Effector memory CD4-positive, alpha-beta T cell (primary cell): ENCODE data around the gene NOP53.
"Not testable (repeated sequence)": the region's sequence is repeated elsewhere in the genome, so short reads cannot be mapped to it uniquely, and the experiment has no call there.

Experiments used
- DNase-seq, 3 donors: peaks; one replicate each; pipeline ENCODE4 v3.0.0-alpha.2; 2020
- H3K27ac ChIP-seq: 2 replicates; pipeline ENCODE4 v1.7.0; 2013; ENCODE audit warnings: mild to moderate bottlenecking, low read length, moderate library complexity; ENCODE audit not compliant: insufficient read depth, poor library complexity, severe bottlenecking
- H3K27me3 ChIP-seq: replicated peaks from 2 replicates; pipeline ENCODE4 v1.7.0; 2013; ENCODE audit warnings: mild to moderate bottlenecking, low read length; ENCODE audit not compliant: insufficient read depth, control insufficient read depth, poor library complexity, severe bottlenecking
- H3K36me3 ChIP-seq: 2 replicates; pipeline ENCODE4 v1.7.0; 2013; ENCODE audit warnings: mild to moderate bottlenecking, low read length, moderate library complexity; ENCODE audit not compliant: control insufficient read depth, insufficient read depth
- H3K4me1 ChIP-seq: 2 replicates; pipeline ENCODE4 v1.7.0; 2013; ENCODE audit warnings: low read length, mild to moderate bottlenecking; ENCODE audit not compliant: control insufficient read depth, insufficient read depth, poor library complexity, severe bottlenecking
- H3K4me3 ChIP-seq: 2 replicates; pipeline ENCODE4 v1.7.0; 2013; ENCODE audit warnings: low read length, low read depth, mild to moderate bottlenecking; ENCODE audit not compliant: insufficient read depth, poor library complexity, severe bottlenecking
- H3K9me3 ChIP-seq: 2 replicates; pipeline ENCODE4 v1.7.0; 2013; ENCODE audit warnings: mild to moderate bottlenecking, low read length, moderate library complexity; ENCODE audit not compliant: control insufficient read depth

NOP53 gene

DNA sequence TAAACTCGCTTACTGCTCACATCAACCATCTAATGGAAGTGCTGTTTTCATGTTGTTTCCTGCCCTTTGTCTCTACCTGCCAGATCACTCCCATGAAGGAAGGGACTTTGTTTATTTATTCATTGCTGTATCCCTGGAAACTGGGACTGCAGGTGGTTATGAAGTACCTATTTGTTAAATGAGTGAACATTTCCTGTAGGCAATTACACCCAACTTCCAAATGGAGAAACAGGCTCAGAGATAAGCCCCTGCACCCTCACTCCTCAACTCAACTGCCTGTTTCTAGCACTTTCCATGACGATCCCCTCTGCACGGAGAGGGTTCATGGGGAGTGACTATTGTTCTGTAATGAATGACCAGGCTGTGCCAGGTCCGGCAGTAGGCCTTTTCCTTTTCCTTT lies 31.2 kb downstream of the NOP53 start:
- no peak overlapping the region for H3K4me3 ChIP-seq
- peaks cover 8% of the 10 kb centered on the region for H3K36me3 ChIP-seq
- no peak for DNase-seq
- H3K9me3 ChIP-seq = no peaks in the 10 kb centered on the region
- H3K27ac ChIP-seq = no peak overlapping the region
- no peaks in the 10 kb centered on the region for H3K27me3 ChIP-seq
- peaks cover 9% of the 10 kb centered on the region for H3K4me1 ChIP-seq

DNA sequence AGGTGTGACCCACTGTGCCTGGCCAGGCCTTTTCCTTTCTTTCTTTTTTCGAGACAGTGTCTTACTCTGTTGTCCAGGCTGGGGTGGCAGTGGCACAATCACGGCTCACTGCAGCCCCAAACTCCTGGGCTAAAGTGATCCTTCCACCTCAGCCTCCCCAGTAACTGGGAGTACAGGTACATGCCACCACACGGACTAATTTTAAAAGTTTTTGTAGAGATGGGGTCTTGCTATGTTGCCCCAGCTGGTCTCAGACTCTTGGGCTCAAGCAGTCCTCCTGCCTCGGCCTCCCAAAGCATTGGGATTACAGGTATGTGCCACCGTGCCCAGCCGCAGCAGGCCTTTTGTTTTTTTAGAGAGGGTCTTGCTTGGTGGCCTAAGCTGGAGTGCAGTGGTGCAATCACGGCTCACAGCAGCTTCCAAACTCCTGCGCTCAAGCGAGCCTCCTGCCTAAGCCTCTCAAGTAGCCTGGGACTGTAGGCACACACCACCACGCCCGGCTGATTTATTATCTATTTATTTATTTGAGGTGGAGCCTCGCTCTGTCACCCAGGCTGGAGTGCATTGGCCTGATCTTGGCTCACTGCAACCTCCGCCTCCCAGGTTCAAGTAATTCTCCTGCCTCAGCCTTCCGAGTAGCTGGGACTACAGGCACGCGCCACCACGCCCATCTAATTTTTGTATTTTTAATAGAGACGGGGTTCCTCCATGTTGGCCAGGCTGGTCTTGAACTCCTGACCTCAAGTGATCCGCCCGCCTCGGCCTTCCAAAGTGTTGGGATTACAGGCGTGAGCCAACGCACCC lies 32.1 kb downstream of the NOP53 start:
- H3K4me3 ChIP-seq = peak overlapping the region; percentile 91
- H3K4me1 ChIP-seq, H3K9me3 ChIP-seq, H3K27ac ChIP-seq, H3K27me3 ChIP-seq, H3K36me3 ChIP-seq, DNase-seq: not testable (repeated sequence)

DNA sequence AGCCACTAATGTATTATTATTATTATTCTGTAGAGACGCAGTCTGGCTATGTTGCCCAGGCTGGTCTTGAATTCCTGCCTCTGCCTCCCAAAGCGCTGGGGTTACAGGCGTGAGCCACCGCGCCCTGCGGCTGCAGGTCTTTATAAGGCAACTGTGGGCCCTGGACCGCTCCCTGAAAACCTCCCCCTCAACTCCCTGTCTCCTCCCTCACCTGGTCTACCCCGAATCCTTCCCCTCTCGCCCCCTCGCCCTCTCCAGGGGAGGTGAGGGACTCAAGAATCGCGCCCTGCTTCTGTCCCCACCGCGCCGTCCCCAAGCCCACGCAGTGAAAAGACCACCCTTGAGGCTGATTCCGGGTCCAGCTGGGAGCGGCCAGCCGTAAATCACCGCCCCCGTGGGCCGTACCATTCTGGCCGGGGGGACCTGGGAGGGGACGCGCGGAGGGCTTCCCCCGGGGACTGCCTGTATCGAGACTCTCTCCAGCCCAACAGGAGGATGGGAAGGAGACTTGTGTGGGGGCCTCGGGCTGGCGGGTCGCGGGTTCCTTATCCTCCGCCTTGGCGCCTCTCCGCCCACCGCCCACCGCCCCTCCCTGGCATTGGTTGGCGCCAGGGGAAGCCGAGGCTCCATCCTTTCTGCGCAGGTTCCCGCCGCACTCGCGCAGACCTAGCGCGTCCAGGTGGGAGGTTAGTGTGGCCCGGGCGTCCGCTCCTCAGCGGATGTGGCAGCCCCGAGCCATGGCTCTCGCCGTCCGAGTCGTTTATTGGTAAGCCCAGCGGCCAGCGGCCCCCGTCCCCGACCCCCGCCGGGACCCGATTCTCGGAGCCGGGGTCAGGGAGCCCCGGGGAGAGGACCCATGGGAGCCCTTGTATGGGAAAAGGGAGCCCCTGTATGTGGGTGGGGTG lies 33.0 kb downstream of the NOP53 start, which contains the start of gene SELENOW:
Gene SELENOW, plus strand, starts transcription at position 655 of the 905 bp plus-strand sequence. Its CDS starts 83 bp downstream, at position 738.
- Histone ChIP-seq H3K4me1 (peaks cover 9% of the 10 kb centered on the region), H3K27ac (peak within 1 kb of the TSS; percentile 90), H3K9me3 (no peaks in the 10 kb centered on the region), H3K4me3 (peak within 1 kb of the TSS; percentile 91), H3K27me3 (no peaks in the 10 kb centered on the region), H3K36me3 (peaks cover 8% of the 10 kb centered on the region)
- peak; percentile 53 to 63 (median 62) for DNase-seq

- Histone ChIP-seq H3K4me3 (peak overlapping the region; percentile 91), H3K27ac (peak overlapping the region; percentile 90), H3K4me1 (peaks cover 9% of the 10 kb centered on the region), H3K9me3 (no peaks in the 10 kb centered on the region), H3K36me3 (peaks cover 14% of the 10 kb centered on the region), H3K27me3 (no peaks in the 10 kb centered on the region)
- DNase-seq = no peak
Measured at GRCh38 chr19:47778954-47779351, 33.6 kb downstream of the NOP53 start.

GRCh38 chr19:47779524-47780214 lies 34.3 kb downstream of the NOP53 start:
- no peaks in the 10 kb centered on the region for H3K27me3 ChIP-seq
- H3K4me3 ChIP-seq = peak overlapping the region; percentile 91
- H3K9me3 ChIP-seq = no peaks in the 10 kb centered on the region
- peaks cover 21% of the 10 kb centered on the region for H3K36me3 ChIP-seq
- no peak for DNase-seq
- H3K27ac ChIP-seq = peak overlapping the region; percentile 90
- peaks cover 9% of the 10 kb centered on the region for H3K4me1 ChIP-seq

DNA sequence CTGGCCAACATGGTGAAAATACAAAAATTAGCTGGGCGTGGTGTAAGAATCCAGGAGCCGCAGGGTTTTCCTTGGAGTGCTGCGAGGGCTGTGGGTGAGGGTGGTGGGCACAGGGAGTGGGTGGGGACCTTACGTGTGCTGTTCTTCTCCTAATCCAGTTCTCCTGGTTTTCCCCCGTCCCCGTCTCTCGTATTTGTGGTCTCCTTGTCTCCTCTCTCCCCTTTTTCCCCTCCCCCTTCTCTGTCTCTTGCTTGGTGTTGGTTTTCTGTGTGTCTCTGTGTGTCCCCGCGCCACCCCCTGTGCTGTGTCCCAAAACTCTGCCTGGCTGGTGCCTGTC lies 34.8 kb downstream of the NOP53 start:
- Histone ChIP-seq H3K4me3 (no peak overlapping the region), H3K36me3 (peaks cover 22% of the 10 kb centered on the region), H3K9me3 (no peaks in the 10 kb centered on the region), H3K27ac (no peak overlapping the region), H3K4me1 (peaks cover 9% of the 10 kb centered on the region), H3K27me3 (no peaks in the 10 kb centered on the region)
- no peak for DNase-seq

GRCh38 chr19:47781590-47782262 lies 36.4 kb downstream of the NOP53 start:
- H3K36me3 ChIP-seq = peaks cover 22% of the 10 kb centered on the region
- H3K4me3 ChIP-seq = no peak overlapping the region
- H3K9me3 ChIP-seq = no peaks in the 10 kb centered on the region
- H3K4me1 ChIP-seq = peaks cover 9% of the 10 kb centered on the region
- DNase-seq = no peak
- no peak overlapping the region for H3K27ac ChIP-seq
- no peaks in the 10 kb centered on the region for H3K27me3 ChIP-seq

DNA sequence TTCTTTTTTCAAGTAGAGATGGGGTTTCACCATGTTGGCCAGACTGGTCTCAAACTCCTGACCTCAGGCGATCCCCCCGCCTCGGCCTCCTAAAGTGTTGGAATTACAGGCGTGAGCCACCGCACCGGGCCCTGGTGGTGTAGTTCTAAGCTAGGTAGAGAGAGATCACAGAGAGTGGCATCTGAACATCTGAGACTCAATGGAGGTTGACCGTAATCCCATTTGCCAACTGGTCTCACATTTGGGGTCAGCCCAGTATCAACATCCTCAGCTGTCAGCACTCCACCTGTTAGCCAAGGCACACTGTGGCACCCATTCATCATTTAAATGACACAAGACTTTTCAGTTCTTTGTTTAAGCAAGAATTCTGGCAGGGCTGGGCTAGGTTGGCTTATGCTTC lies 41.2 kb downstream of the NOP53 start:
- Histone ChIP-seq H3K36me3 (peaks cover 14% of the 10 kb centered on the region), H3K27ac (no peak overlapping the region), H3K4me3 (no peak overlapping the region), H3K9me3 (no peaks in the 10 kb centered on the region), H3K4me1 (peaks cover 5% of the 10 kb centered on the region), H3K27me3 (no peaks in the 10 kb centered on the region)
- DNase-seq = no peak

GRCh38 chr19:47787307-47787706 lies 42.0 kb downstream of the NOP53 start:
- H3K4me3 ChIP-seq, DNase-seq, H3K27me3 ChIP-seq, H3K9me3 ChIP-seq, H3K27ac ChIP-seq, H3K4me1 ChIP-seq: not testable (repeated sequence)
- peaks cover 14% of the 10 kb centered on the region for H3K36me3 ChIP-seq
